ENCODE results near the gene CCDC82. TPM values are rescaled to one million over a fixed set of nuclear protein-coding genes. Genes with fewer than 3 reads are reported as not detected.
A peak's percentile ranks its signal among the peaks of the same experiment; 100 is the strongest.
"Not testable (repeated sequence)": the region's sequence is repeated elsewhere in the genome, so short reads cannot be mapped to it uniquely, and the experiment has no call there.

Gene CCDC82
- 10 to 100 TPM; 43.8 to 83.1 (median 72.1) TPM for polyA plus RNA-seq (ENCODE audit: insufficient read depth in 1 of 5, insufficient read length in 5 of 5, low replicate concordance in 1 of 5)
- long read RNA-seq, donor 1, full-length matches to known transcripts = 16 of 37 reads
- long read RNA-seq, donor 1, partial matches to known transcripts = 21 of 37 reads
- long read RNA-seq, donor 1, other reads (novel, unspliced or antisense) = 0 of 37 reads
- long read RNA-seq, donor 2, full-length matches to known transcripts = 8 of 8 reads
- long read RNA-seq, donor 2, partial matches to known transcripts = 0 of 8 reads
- long read RNA-seq, donor 2, other reads (novel, unspliced or antisense) = 0 of 8 reads
- long read RNA-seq, donor 3, full-length matches to known transcripts = 12 of 22 reads
- long read RNA-seq, donor 3, partial matches to known transcripts = 10 of 22 reads
- long read RNA-seq, donor 3, other reads (novel, unspliced or antisense) = 0 of 22 reads
- long read RNA-seq, donor 4, full-length matches to known transcripts = 15 of 21 reads
- long read RNA-seq, donor 4, partial matches to known transcripts = 6 of 21 reads
- long read RNA-seq, donor 4, other reads (novel, unspliced or antisense) = 0 of 21 reads
- long read RNA-seq, donor 5, full-length matches to known transcripts = 16 of 48 reads
- long read RNA-seq, donor 5, partial matches to known transcripts = 32 of 48 reads
- long read RNA-seq, donor 5, other reads (novel, unspliced or antisense) = 0 of 48 reads
- long read RNA-seq, donor 6, full-length matches to known transcripts = 21 of 36 reads
- long read RNA-seq, donor 6, partial matches to known transcripts = 15 of 36 reads
- long read RNA-seq, donor 6, other reads (novel, unspliced or antisense) = 0 of 36 reads
- long read RNA-seq, donor 7, transcript CCDC82-208 (2 exons, 557 nt) = minor isoform, 5 of 26 reads
- long read RNA-seq, donor 7, transcript CCDC82-218 (10 exons, 2,754 nt) = major isoform, 6 of 26 reads
- long read RNA-seq, donor 7, partial matches to known transcripts = 10 of 26 reads
- long read RNA-seq, donor 7, other reads (novel, unspliced or antisense) = 0 of 26 reads
- long read RNA-seq, donor 8, full-length matches to known transcripts = 5 of 10 reads
- long read RNA-seq, donor 8, partial matches to known transcripts = 5 of 10 reads
- long read RNA-seq, donor 8, other reads (novel, unspliced or antisense) = 0 of 10 reads

DNA sequence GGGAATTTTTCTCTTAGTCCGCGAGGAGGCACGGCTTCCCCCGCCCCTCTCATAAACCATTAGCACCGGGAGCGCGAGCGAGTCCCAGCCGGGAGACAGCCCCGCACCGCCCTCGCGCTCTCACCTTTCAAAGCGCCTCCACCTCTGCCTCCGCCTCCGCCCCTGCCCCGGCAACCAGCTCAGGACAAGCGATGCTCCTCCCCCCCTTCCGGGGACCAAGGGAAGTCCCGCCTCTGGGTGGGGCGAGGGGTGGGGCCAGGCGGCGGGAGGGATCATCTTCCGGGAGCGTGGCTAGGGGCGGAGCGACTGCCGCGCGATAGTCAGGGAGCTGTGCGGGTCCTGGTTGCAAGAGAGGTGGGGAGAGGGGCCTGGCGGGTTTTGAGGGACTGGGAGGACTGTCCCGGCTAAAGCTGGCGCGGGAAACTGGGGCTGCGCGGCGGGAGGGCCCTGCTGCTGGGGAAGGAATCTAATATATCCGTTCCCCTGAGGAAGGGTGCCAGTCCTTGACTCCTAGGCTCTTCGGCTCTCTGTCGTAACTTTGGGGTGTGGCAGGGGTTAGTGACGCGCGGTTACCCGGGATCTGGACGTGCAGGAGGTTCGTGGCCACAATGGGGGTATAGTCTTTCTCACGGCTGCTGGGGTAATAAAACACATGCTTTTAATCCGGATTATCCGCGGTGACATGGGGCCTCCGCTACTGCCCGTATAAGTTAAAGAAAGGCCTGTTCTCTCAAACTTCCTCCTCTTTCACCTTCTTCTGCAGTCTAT is at the start of gene CCDC82, which contains the start of gene JRKL:
Gene CCDC82 (minus strand): TSS at position 193 of the 768 bp plus-strand sequence. CDS start 5,165 bp downstream, outside the sequence.
Gene JRKL (plus strand): TSS at position 294 of the 768 bp plus-strand sequence. CDS start 637 bp downstream, outside the sequence.
- DNase-seq = peak; percentile 96

- DNase-seq = not testable (repeated sequence)
These were observed 42.9 kb upstream of the CCDC82 start for GRCh38 chr11:96432654-96433053.

DNA sequence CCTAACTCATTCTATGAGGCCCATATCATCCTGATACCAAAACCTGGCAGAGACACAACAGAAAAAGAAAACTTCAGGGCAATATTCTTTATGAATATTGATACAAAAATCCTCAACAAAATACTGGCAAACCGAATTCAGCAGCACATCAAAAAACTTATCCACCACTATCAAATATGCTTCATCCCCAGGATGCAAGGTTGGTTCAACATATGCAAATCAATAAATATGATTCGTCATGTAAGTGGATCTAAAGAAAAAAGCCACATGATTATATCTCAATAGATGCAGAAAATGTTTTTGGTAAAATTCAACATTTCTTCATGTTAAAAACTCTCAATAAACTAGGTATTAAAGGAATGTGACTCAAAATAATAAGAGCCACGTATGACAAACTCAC is 41.0 kb upstream of the CCDC82 start:
- DNase-seq = no peak

- DNase-seq = no peak
These were observed 35.0 kb upstream of the CCDC82 start for GRCh38 chr11:96424693-96425092.

- DNase-seq = no peak
These were observed 23.7 kb upstream of the CCDC82 start for GRCh38 chr11:96413408-96413807.

- DNase-seq = no peak
These were observed 23.2 kb upstream of the CCDC82 start for GRCh38 chr11:96412761-96413381.

GRCh38 chr11:96411412-96411811 is 21.7 kb upstream of the CCDC82 start:
- DNase-seq = not testable (repeated sequence)

GRCh38 chr11:96400697-96401096 is 11.0 kb upstream of the CCDC82 start:
- no peak for DNase-seq

- DNase-seq = no peak
These were observed 8.2 kb upstream of the CCDC82 start for GRCh38 chr11:96397863-96398262.

DNA sequence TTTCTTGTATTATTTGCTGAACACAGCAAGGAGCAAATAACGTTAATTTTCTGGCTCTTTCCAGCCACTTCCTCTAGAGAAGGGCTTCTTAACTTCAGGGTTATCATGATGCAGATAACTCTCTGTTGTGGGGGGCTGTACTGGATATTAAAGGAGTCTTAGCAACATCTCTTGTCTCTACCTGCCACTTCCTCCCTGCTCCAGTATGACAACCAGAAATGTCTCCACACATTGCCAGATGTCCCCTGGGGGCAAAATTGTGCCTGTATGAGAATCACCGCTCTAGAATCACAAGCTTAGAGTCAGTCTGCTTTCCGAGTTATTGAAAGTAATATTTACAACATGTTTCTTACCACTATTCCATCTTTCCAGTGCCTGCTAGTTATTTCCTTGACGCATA is 6.9 kb upstream of the CCDC82 start:
- DNase-seq = no peak

GRCh38 chr11:96394773-96395172 is 5.1 kb upstream of the CCDC82 start:
- no peak for DNase-seq

DNA sequence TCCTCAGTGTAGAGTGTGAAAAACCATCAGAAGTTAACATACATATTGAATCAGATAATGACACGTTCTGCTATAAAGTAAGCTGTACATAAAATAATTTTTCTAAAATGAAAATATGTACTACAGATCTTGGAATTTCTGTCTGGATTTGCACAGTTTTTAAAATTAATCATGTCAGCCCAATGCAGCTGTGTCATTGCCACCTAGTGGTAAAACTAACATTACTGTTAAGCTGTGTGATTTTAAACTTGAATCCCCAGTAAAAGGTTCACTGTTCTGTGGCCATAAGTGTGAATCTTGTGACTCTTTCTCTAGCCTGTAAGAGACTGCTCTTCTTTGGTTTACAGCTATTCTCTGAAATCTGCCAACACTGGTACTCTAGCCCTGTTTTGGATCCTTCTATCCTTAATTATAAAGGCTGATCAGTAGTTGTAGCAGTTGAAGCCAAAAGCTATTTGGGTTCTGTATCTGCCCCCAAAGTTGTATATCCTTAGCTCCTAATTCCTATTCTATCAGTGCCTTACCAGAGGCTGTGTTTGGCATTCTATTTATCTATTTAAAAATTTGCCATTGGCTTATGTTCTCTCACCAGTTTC is 4.1 kb upstream of the CCDC82 start:
- DNase-seq = peak in 1 of 2 donors; percentile 25

DNA sequence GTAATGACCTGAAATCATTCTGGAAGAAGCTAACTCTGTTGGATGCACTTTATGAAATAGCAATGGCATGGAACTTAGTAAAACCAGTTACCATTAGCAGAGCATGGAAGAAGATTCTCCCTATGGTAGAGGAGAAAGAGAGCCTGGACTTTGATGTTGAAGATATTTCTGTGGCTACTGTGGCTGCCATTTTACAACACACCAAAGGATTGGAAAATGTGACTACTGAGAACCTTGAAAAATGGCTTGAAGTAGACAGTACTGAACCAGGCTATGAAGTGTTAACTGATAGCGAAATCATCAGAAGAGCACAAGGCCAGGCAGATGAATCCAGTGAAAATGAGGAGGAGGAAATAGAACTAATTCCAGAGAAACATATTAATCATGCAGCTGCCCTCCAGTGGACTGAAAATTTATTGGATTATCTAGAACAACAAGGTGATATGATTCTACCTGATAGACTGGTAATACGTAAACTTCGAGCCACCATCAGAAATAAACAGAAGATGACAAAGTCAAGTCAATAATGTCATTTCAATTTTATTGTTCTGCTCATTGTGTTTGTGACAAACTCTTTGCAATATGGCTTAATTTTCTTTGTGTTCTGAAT is 2.1 kb upstream of the CCDC82 start:
- no peak for DNase-seq

DNA sequence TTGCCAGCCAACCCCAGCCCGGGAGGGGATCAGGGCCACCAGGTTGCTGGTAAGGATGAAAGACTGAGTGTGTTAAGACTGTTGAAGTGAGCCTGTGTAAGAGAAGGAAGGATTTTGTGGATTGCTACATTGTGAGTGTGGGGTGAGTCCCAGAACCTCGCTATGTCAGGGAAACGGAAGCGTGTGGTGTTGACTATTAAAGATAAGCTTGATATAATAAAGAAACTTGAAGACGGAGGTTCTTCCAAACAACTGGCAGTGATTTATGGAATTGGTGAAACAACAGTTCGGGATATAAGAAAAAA is 728 bp upstream of the CCDC82 start:
- DNase-seq = no peak

DNA sequence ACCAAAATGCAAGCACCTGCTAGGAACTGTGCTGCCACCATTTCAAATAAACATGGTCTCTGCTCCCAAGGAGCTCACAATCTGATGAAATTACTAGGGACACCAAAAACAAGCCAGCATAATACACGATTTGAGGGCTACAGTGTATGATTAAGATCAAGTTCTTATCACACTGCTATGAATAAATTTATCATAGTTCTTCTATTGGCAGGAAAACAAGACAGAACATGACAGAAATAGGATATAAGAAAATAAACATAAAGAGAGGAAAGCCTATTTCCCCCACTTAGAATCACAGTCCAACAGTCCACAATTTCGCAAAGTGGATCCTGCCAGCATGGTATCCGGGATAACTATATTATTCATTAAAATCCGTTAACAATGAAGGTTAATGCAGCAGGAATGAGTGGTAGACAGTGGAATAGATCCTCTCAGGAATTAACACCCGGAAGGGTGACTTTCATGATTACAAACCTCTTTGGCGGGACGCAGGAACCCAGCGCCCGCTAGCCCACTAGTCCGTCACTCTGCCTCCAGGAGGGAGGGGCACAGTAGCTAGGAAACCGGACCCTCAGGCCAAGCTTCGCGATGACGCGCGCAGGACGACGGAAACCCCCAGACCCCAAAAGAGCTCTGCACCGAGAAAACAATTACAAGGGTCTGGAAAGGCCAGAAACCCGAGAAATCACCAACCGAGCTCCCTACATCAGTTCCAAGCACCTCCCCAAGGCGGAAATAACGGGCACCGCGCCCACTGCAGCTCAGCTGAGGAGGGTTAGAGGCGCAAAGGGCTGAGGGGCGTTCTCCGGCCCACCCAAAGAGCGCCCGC is 607 bp downstream of the CCDC82 start:
- DNase-seq = peak in 1 of 2 donors; percentile 74

- DNase-seq = no peak
These were observed 4.5 kb downstream of the CCDC82 start for GRCh38 chr11:96385187-96385586.

DNA sequence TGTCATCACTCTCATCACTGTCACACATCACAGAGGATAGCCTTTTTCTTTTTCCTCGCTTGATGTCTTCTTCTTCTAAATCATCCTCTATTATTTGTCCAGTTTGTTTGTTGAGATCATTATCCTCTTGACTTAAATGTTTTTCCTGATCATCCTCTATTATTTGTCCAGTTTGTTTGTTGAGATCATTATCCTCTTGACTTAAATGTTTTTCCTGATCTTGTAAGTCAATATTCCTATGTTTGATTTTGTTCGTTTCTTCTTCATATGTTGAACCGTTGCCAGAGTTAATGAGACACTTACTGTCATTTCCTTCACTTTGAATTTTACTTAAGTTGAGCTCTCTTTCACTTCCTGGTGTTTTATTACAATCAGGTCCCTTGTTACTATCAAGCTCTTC is 5.6 kb downstream of the CCDC82 start:
- no peak for DNase-seq

DNA sequence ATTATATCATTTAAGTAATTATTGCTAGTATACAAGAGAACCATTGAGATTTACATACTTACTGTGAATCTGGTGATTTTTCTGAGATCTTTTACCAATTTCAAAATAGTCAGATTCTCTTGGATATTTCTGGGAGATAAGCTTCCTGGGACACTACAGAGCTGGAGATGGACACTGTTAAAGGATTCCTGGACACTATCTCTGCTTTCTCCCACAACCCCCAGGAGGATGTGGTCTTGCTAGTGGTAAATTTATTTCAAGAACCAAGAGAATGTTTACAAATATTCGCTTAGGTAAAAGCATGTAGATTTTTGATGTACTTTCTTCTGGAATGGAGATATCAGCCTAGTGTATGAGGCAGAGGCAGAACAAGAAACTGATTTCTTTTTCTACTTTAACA is 12.9 kb downstream of the CCDC82 start:
- no peak for DNase-seq

GRCh38 chr11:96373826-96374225 is 15.9 kb downstream of the CCDC82 start:
- no peak for DNase-seq
